SJSA1 (cell line): ENCODE results near the gene ORC6. TPM values are rescaled to one million over a fixed set of nuclear protein-coding genes. Genes with fewer than 3 reads are reported as not detected.

Experiments
- DNase-seq, 2 experiments: peaks; one replicate each; pipeline ENCODE4 v3.0.0-alpha.2; 2015 to 2020; ENCODE audit warnings: low spot score in 2 of 2, low read depth in 1 of 2
- H3K27ac ChIP-seq: fragments of 250-450 bp; sonication (Bioruptor Pico); 2 replicates; pipeline ENCODE4 v1.5.1; 2020; ENCODE audit warnings: mild to moderate bottlenecking, moderate library complexity
- H3K27me3 ChIP-seq: fragments of 250-450 bp; sonication (Bioruptor Pico); replicated peaks from 2 replicates; pipeline ENCODE4 v1.5.1; 2020; ENCODE audit warnings: mild to moderate bottlenecking, moderate library complexity
- H3K36me3 ChIP-seq: fragments of 250-450 bp; sonication (Bioruptor Pico); 2 replicates; pipeline ENCODE4 v1.5.1; 2020; ENCODE audit warnings: mild to moderate bottlenecking
- H3K4me1 ChIP-seq: fragments of 250-450 bp; sonication (Bioruptor Pico); replicated peaks from 2 replicates; pipeline ENCODE4 v1.6.1; 2021; ENCODE audit warnings: mild to moderate bottlenecking
- H3K4me3 ChIP-seq: fragments of 250-450 bp; sonication (Bioruptor Pico); 2 replicates; pipeline ENCODE4 v1.5.1; 2020; ENCODE audit warnings: mild to moderate bottlenecking
- H3K9me3 ChIP-seq: fragments of 250-450 bp; sonication (Bioruptor Pico); replicated peaks from 2 replicates; pipeline ENCODE4 v1.5.1; 2020; ENCODE audit warnings: mild to moderate bottlenecking
- total RNA-seq: library from RNA; depleted of rRNA; stranded (reverse); fragments of >200 nt; shearing (Covaris generic); gene quantifications from 2 replicates; pipeline ENCODE4 v1.2.3, GENCODE V29; 2014

ORC6 gene
- total RNA-seq, 1 experiment from 2014 or later = 78.5 TPM

GRCh38 chr16:46688654-46689364, 650 bp upstream of the ORC6 start, which contains the start of gene VPS35:
Gene VPS35, minus strand, starts transcription at chr16:46689178. Its CDS starts 45 bp downstream, at chr16:46689133.
- Histone ChIP-seq H3K4me1 (peaks cover 20% of the 10 kb centered on the region), H3K27me3 (no peaks in the 10 kb centered on the region), H3K27ac (peak within 1 kb of the TSS; percentile 90), H3K36me3 (peaks cover 28% of the 10 kb centered on the region), H3K4me3 (peak within 1 kb of the TSS; percentile 62), H3K9me3 (no peaks in the 10 kb centered on the region)
- peak; percentile 99 for DNase-seq

- peak in 1 of 2 experiments; percentile 15 for DNase-seq
- peak overlapping the region; percentile 62 for H3K4me3 ChIP-seq
- H3K36me3 ChIP-seq = peaks cover 39% of the 10 kb centered on the region
- H3K27ac ChIP-seq = peak overlapping the region; percentile 90; the same call in 1 of the 2 replicates
- no peaks in the 10 kb centered on the region for H3K27me3 ChIP-seq
- no peaks in the 10 kb centered on the region for H3K9me3 ChIP-seq
- H3K4me1 ChIP-seq = peaks cover 20% of the 10 kb centered on the region
These were observed 1.1 kb downstream of the ORC6 start for GRCh38 chr16:46690281-46691178.

GRCh38 chr16:46691726-46692125, 2.3 kb downstream of the ORC6 start:
- H3K9me3 ChIP-seq = no peaks in the 10 kb centered on the region
- H3K36me3 ChIP-seq = peaks cover 51% of the 10 kb centered on the region
- no peak overlapping the region for H3K27ac ChIP-seq
- peaks cover 20% of the 10 kb centered on the region for H3K4me1 ChIP-seq
- H3K4me3 ChIP-seq = no peak overlapping the region; the same call in 1 of the 2 replicates
- no peaks in the 10 kb centered on the region for H3K27me3 ChIP-seq
- DNase-seq = no peak

DNA sequence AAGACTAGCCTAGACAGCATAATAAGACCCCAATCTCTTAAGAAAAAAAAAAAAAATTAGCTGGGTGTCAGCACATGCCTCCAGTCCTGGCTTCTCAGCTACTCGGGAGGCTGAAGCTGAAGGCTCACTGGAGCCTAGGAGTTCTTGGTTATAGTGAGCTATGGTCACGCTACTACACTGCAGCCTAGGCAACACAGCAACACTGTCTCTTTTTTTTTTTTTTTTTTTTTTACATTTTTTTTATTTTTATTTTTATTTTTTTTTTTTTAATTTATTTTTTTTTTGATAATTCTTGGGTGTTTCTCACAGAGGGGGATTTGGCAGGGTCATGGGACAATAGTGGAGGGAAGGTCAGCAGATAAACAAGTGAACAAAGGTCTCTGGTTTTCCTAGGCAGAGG, 4.1 kb downstream of the ORC6 start:
- DNase-seq = no peak
- Histone ChIP-seq H3K27me3 (no peaks in the 10 kb centered on the region), H3K27ac (no peak overlapping the region), H3K36me3 (peaks cover 69% of the 10 kb centered on the region), H3K9me3 (no peaks in the 10 kb centered on the region), H3K4me3 (no peak overlapping the region), H3K4me1 (peaks cover 11% of the 10 kb centered on the region)

- no peak for DNase-seq
- no peak overlapping the region for H3K4me3 ChIP-seq
- no peaks in the 10 kb centered on the region for H3K27me3 ChIP-seq
- H3K36me3 ChIP-seq = peaks cover 78% of the 10 kb centered on the region
- H3K9me3 ChIP-seq = no peaks in the 10 kb centered on the region
- H3K27ac ChIP-seq = no peak overlapping the region
- H3K4me1 ChIP-seq = peaks cover 7% of the 10 kb centered on the region
These were observed 6.5 kb downstream of the ORC6 start for GRCh38 chr16:46695937-46696336.

GRCh38 chr16:46696957-46697356, 7.5 kb downstream of the ORC6 start:
- Histone ChIP-seq H3K36me3 (peaks cover 71% of the 10 kb centered on the region), H3K4me3 (no peak overlapping the region), H3K9me3 (no peaks in the 10 kb centered on the region), H3K27ac (no peak overlapping the region), H3K27me3 (no peaks in the 10 kb centered on the region), H3K4me1 (no peaks in the 10 kb centered on the region)
- no peak for DNase-seq

DNA sequence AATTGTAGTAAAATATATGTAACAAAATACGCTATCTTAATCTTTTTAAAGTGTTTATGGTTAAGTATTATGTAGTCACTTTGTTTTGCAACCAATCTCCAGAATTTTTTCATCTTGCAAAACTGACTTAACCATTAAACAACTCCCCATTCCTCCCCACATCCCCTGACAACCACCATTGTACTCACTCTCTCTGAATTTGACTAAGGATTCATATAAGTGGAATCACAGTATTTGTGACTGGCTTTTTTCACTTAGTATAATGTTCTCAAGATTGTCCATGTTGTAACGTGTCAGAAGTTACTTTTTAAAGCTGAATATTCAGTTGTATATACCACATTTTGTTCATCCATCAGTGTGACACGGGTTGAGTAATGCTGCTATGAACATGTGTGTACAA, 10.6 kb downstream of the ORC6 start:
- H3K9me3 ChIP-seq = no peaks in the 10 kb centered on the region
- no peaks in the 10 kb centered on the region for H3K4me1 ChIP-seq
- H3K4me3 ChIP-seq = no peak overlapping the region
- no peak for DNase-seq
- H3K27ac ChIP-seq = no peak overlapping the region
- H3K36me3 ChIP-seq = peaks cover 53% of the 10 kb centered on the region
- no peaks in the 10 kb centered on the region for H3K27me3 ChIP-seq

DNA sequence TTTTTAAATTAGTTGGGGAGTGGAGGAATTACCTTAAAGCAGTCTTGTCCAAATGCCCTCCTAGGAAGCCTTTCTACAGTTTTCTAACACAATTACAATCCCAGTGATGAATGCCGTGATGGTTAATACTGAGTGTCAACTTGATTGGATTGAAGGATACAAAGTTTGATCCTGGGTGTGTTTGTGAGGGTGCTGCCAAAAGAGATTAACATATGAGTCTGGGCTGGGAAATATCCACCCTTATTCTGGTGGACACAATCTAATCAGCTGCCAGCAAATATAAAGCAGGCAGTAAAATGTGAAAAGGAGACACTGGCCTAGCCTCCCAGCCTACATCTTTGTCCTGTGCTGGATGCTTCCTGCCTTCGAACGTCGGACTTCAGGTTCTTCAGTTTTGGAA, 12.2 kb downstream of the ORC6 start:
- Histone ChIP-seq H3K4me3 (no peak overlapping the region), H3K4me1 (no peaks in the 10 kb centered on the region), H3K27me3 (no peaks in the 10 kb centered on the region), H3K9me3 (no peaks in the 10 kb centered on the region), H3K36me3 (peaks cover 37% of the 10 kb centered on the region), H3K27ac (no peak overlapping the region)
- DNase-seq = no peak

GRCh38 chr16:46702030-46702429, 12.6 kb downstream of the ORC6 start:
- Histone ChIP-seq H3K36me3 (peaks cover 33% of the 10 kb centered on the region), H3K4me3 (no peak overlapping the region), H3K27me3 (no peaks in the 10 kb centered on the region), H3K27ac (no peak overlapping the region), H3K9me3 (no peaks in the 10 kb centered on the region), H3K4me1 (no peaks in the 10 kb centered on the region)
- no peak for DNase-seq

DNA sequence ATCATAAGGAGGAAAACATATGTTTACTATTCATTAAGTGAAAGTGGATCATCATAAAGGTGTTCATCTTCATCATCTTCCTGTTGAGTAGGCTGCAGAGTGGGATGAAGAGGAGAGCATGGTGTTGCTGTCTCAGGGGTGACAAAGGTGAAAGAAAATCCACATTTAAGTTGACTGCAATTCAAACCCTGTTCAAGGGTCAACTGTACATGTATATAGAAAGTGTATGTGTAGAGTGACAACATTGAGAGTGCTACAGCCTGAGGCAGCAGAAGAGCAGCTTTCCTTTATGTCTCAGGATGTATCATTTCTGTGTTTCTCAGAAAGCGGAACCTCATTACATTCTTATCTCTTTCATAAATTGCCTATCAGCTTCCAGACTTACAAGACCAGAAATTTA, 17.2 kb downstream of the ORC6 start:
- Histone ChIP-seq H3K4me3 (no peak overlapping the region), H3K27me3 (no peaks in the 10 kb centered on the region), H3K27ac (no peak overlapping the region), H3K36me3 (no peaks in the 10 kb centered on the region), H3K9me3 (no peaks in the 10 kb centered on the region), H3K4me1 (no peaks in the 10 kb centered on the region)
- DNase-seq = no peak

GRCh38 chr16:46709469-46710005, 20.1 kb downstream of the ORC6 start:
- H3K27ac ChIP-seq = no peak overlapping the region
- H3K9me3 ChIP-seq = no peaks in the 10 kb centered on the region
- H3K4me3 ChIP-seq = no peak overlapping the region
- H3K27me3 ChIP-seq = no peaks in the 10 kb centered on the region
- no peaks in the 10 kb centered on the region for H3K36me3 ChIP-seq
- H3K4me1 ChIP-seq = no peaks in the 10 kb centered on the region
- no peak for DNase-seq

DNA sequence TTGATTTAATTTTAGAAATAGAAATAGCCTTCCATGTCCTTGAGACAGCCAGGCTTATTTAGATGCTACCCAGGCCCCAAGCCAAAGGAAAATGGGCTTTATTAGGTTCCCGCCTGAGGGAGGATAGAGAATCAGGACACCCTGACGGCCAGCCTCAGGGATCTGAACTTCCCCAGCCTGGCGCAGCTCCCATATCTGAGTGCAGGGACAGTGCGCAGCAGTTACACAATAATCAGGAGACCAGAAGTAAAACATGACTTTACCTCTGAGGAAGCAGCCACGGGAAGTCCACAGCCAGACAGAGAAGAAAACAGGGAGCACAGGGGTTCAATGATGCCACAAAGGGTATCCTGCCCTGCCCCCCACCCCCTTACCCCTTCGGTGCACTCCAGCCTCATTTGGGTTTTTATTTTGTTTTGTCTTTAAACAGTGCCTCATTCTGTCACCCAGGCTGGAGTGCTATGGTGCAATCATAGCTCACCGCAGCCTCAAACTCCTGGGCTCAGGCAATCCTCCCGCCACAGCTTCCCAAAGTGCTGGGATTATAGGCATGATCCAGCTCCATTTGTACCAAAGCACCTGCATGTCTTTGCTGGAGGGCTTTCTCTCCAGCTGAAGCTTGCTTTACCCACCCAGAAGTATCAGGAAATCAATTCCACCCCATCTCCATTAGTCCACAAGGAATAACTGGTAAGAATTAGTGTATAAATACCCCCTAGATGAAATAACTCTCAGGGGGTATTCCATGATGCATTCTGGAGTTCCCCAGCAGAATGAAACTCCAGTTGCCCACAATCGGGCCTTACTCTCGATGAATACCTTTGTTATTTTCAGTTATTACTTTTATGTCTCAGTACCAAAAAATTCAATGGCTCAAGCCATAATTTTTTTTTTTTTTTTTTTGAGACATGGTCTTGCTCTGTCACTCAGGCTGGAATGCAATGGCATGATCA, 21.9 kb downstream of the ORC6 start:
- no peaks in the 10 kb centered on the region for H3K27me3 ChIP-seq
- H3K27ac ChIP-seq = no peak overlapping the region
- no peak overlapping the region for H3K4me3 ChIP-seq
- no peaks in the 10 kb centered on the region for H3K36me3 ChIP-seq
- no peak for DNase-seq
- no peaks in the 10 kb centered on the region for H3K4me1 ChIP-seq
- no peaks in the 10 kb centered on the region for H3K9me3 ChIP-seq

DNA sequence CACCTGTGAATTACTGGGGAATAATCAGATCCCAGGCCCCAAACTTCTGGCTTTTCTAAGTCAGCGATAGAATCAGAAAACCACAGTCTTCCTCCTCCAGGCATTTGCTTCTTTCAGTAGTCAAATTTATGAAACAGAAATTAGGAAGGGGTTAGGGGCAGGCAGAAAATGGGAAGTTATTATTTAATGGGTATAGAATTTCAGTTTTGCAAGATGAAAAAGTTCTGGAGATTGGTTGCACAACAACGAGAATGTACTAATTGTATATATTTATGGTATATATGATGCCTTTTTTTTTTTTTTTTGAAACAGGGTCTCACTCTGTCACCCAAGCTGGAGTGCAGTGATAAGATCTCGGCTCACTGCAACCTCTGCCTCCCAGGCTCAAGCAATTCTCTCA, 23.5 kb downstream of the ORC6 start:
- Histone ChIP-seq H3K4me3 (no peak overlapping the region), H3K36me3 (no peaks in the 10 kb centered on the region), H3K27me3 (no peaks in the 10 kb centered on the region), H3K27ac (no peak overlapping the region), H3K4me1 (no peaks in the 10 kb centered on the region), H3K9me3 (no peaks in the 10 kb centered on the region)
- no peak for DNase-seq
